Measurements from ENCODE around the gene USP17L17.
"Not testable (repeated sequence)": the region's sequence is repeated elsewhere in the genome, so short reads cannot be mapped to it uniquely, and the experiment has no call there.

- not testable (repeated sequence) for TF ChIP-seq ZNF292 (tag by site-specific recombination; IDR thresholded peaks at IDR 0.05; ENCODE audit: borderline replicate concordance, low read depth); CTCF (tag by site-specific recombination; IDR thresholded peaks at IDR 0.05); HOXA7 (CRISPR knock-in tag; IDR thresholded peaks at IDR 0.05; ENCODE audit: borderline replicate concordance); ZNF670 (tag by site-specific recombination; IDR thresholded peaks at IDR 0.05; ENCODE audit: low read depth); ZNF660 (tag by site-specific recombination; IDR thresholded peaks at IDR 0.05); ZFP41 (tag by site-specific recombination; IDR thresholded peaks at IDR 0.05; ENCODE audit: borderline replicate concordance); ZBTB20 (tag by site-specific recombination; IDR thresholded peaks at IDR 0.05); ZEB2 (tag by site-specific recombination; IDR thresholded peaks at IDR 0.05); BCL11B (tag by site-specific recombination; IDR thresholded peaks at IDR 0.05; ENCODE audit: low read depth); ZNF112 (tag by site-specific recombination; IDR thresholded peaks at IDR 0.05); ZNF677 (tag by site-specific recombination; IDR thresholded peaks at IDR 0.05)
- TF ChIP-seq, protein P1, sequence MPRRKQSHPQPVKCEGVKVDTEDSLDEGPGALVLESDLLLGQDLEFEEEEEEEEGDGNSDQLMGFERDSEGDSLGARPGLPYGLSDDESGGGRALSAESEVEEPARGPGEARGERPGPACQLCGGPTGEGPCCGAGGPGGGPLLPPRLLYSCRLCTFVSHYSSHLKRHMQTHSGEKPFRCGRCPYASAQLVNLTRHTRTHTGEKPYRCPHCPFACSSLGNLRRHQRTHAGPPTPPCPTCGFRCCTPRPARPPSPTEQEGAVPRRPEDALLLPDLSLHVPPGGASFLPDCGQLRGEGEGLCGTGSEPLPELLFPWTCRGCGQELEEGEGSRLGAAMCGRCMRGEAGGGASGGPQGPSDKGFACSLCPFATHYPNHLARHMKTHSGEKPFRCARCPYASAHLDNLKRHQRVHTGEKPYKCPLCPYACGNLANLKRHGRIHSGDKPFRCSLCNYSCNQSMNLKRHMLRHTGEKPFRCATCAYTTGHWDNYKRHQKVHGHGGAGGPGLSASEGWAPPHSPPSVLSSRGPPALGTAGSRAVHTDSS (tag by site-specific recombination; IDR thresholded peaks at IDR 0.05): not testable (repeated sequence)
- TF ChIP-seq, protein P2, sequence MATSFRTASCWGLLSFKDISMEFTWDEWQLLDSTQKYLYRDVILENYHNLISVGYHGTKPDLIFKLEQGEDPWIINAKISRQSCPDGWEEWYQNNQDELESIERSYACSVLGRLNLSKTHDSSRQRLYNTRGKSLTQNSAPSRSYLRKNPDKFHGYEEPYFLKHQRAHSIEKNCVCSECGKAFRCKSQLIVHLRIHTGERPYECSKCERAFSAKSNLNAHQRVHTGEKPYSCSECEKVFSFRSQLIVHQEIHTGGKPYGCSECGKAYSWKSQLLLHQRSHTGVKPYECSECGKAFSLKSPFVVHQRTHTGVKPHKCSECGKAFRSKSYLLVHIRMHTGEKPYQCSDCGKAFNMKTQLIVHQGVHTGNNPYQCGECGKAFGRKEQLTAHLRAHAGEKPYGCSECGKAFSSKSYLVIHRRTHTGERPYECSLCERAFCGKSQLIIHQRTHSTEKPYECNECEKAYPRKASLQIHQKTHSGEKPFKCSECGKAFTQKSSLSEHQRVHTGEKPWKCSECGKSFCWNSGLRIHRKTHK (tag by site-specific recombination; IDR thresholded peaks at IDR 0.05): not testable (repeated sequence)
These were observed at the start of gene USP17L17 for GRCh38 chr4:9243579-9243978.
